PC-3 (cell line): ENCODE data around the gene EWSR1.

Source experiments
- EZH2 ChIP-seq: fragments of 300-600 bp; sonication (generic); IDR thresholded peaks from one replicate; pipeline ENCODE4 v1.6.1; 2017; ENCODE audit warnings: antibody characterized with exemption, mild to moderate bottlenecking, low read length; ENCODE audit not compliant: unreplicated experiment
- TF ChIP-seq, protein P1 (sequence below): fragments of 300-600 bp; sonication (generic); conservative IDR thresholded peaks from 2 replicates; pipeline ENCODE4 v1.5.1; 2017; ENCODE audit warnings: antibody characterized with exemption, low read depth, mild to moderate bottlenecking, low read length

DNA sequence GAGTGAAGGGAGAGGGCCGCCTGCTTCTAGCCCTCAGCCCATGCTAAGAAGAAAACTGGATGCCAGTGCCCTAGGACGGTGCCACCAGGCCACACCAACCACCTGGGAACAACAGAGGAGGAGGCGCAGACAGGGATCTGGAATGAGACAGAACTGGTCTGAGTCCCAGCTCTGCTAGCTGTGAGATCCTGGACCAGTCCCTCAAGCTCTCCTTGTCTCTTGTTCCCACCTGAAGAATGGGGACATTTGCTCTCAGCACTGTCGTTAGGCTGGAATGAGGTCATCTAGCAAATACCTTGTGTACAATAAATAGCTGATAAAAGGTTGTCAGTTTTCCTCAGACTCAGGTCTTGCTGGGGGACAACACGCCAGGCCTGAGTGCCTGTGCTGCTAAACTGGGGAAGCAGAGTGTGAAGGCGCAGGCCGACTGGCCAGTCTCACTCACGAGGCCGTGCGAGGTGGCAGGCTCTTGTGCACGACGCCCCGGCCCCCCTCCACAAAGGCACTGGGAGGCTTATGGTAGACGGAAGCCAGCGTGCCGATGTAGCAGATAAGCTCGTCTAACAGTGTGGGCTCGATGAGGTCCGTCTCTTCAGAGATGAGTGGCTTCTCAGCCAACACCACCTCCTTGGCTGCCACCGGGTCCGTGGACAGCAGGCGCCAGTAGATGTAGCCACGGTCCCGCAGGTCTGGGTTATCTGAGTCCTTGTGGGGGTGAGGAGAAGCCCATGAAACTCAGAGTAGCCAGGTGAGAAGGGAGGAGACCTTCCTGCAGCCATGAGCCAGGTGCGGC lies 73.2 kb downstream of the EWSR1 start:
- TF ChIP-seq, protein P1, sequence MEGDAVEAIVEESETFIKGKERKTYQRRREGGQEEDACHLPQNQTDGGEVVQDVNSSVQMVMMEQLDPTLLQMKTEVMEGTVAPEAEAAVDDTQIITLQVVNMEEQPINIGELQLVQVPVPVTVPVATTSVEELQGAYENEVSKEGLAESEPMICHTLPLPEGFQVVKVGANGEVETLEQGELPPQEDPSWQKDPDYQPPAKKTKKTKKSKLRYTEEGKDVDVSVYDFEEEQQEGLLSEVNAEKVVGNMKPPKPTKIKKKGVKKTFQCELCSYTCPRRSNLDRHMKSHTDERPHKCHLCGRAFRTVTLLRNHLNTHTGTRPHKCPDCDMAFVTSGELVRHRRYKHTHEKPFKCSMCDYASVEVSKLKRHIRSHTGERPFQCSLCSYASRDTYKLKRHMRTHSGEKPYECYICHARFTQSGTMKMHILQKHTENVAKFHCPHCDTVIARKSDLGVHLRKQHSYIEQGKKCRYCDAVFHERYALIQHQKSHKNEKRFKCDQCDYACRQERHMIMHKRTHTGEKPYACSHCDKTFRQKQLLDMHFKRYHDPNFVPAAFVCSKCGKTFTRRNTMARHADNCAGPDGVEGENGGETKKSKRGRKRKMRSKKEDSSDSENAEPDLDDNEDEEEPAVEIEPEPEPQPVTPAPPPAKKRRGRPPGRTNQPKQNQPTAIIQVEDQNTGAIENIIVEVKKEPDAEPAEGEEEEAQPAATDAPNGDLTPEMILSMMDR = no peak
- TF ChIP-seq EZH2 = no peak
